Lower leg skin (tissue), 4 donors: ENCODE measurements around the gene DNAI1. TPM values are rescaled to one million over a fixed set of nuclear protein-coding genes. Genes with fewer than 3 reads are reported as not detected.

Experiments used
- DNase-seq, 2 donors: peaks; one replicate each; pipeline ENCODE4 v3.0.0-alpha.2; 2019; ENCODE audit warnings: low spot score in 2 of 2
- H3K4me3 ChIP-seq: fragments of 200-600 bp; sonication (generic); 2 replicates; pipeline ENCODE4 v1.5.1; 2017; ENCODE audit warnings: mild to moderate bottlenecking, low read depth; ENCODE audit not compliant: poor library complexity, severe bottlenecking
- POLR2A ChIP-seq, 2 donors: fragments of 450-650 bp; IDR thresholded peaks; one replicate each; pipeline ENCODE4 v1.6.1; 2016 to 2017; ENCODE audit warnings: antibody characterized with exemption in 2 of 2, mild to moderate bottlenecking in 1 of 2, moderate library complexity in 1 of 2
- WGBS, 2 donors: methylation state at CpG; one replicate each; pipeline ENCODE4 v1.1.5; 2018; 5-methylcytosine and 5-hydroxymethylcytosine counted together
- intact Hi-C: fragments of 100-400 bp; cut with DNase I; formaldehyde crosslinking; loops from one replicate; pipeline ENCODE4 v1.15.0; 2023; ENCODE audit warnings: low total_unique reads
- total RNA-seq, 4 donors: library from RNA; depleted of rRNA; stranded (reverse); fragments of >200 nt; gene quantifications; one replicate each; pipeline ENCODE4 v1.1.0, GENCODE V29; 2016
- TF ChIP-seq, protein P1 (sequence below), 3 donors: fragments of 450-650 bp; IDR thresholded peaks; one replicate each; pipeline ENCODE4 v1.5.1; 2016; ENCODE audit warnings: antibody characterized with exemption in 3 of 3, mild to moderate bottlenecking in 3 of 3, moderate library complexity in 2 of 3

Gene DNAI1
- total RNA-seq, 4 donors from 2014 or later: not detected

DNA sequence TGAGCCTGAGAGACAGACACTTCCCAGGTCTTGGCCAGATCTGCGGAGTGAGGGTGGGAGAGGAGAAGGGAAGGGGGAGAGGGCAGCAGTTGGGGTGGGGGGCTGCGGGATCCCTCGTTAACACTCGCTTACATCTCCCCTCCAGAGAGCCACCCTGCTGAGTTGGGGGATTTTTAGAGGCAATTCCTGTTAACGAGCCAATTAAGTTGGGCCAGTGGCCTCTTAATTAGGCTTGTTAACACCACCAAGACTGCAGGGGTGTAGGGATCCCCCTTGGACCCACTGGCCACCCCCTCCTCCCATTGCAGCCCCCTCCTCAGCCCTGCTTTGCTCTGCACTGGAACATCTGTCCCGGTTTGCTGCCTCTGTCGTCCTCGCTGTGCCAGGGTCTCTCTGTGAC, 107.3 kb downstream of the DNAI1 start:
- 77 to 80% methylated on average over 8 of the region's 8 CpGs for WGBS, 2 donors
- TF ChIP-seq, protein P1, sequence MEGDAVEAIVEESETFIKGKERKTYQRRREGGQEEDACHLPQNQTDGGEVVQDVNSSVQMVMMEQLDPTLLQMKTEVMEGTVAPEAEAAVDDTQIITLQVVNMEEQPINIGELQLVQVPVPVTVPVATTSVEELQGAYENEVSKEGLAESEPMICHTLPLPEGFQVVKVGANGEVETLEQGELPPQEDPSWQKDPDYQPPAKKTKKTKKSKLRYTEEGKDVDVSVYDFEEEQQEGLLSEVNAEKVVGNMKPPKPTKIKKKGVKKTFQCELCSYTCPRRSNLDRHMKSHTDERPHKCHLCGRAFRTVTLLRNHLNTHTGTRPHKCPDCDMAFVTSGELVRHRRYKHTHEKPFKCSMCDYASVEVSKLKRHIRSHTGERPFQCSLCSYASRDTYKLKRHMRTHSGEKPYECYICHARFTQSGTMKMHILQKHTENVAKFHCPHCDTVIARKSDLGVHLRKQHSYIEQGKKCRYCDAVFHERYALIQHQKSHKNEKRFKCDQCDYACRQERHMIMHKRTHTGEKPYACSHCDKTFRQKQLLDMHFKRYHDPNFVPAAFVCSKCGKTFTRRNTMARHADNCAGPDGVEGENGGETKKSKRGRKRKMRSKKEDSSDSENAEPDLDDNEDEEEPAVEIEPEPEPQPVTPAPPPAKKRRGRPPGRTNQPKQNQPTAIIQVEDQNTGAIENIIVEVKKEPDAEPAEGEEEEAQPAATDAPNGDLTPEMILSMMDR (IDR thresholded peaks at IDR 0.05): no peak
- TF ChIP-seq POLR2A (IDR thresholded peaks at IDR 0.05): no peak

DNA sequence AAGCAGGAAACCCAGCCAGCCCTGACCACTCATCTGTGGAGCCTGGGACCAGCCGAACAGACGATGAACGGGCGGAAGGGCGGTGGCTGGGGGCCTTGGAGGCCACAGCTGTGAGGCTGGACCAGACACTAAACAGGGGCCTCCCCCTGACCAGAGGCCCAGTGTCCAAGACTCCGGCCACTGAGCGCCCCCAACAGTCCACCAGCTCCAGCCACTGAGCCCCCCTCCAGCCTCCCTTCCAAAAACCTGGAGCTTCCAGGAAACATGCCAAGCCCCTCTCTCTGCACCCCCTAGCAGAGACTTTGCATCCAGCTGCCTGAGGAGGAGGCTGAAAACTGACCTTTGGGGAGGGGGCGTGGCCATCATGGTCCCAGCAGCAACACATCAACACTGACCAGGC, 107.7 kb downstream of the DNAI1 start:
- WGBS, 2 donors: 88 to 89% methylated on average over 5 to 8 of the region's 8 CpGs
- DNase-seq: no peak
- intact Hi-C loops: no loop called here
- H3K4me3 ChIP-seq: no peak overlapping the region
- no peak for TF ChIP-seq POLR2A (IDR thresholded peaks at IDR 0.05)
- TF ChIP-seq, protein P1 (IDR thresholded peaks at IDR 0.05): no peak

More for the DNA sequence above, 107.3 kb downstream of the DNAI1 start:
- DNase-seq: no peak
- no peak overlapping the region for H3K4me3 ChIP-seq
- intact Hi-C loops: no loop called here

DNA sequence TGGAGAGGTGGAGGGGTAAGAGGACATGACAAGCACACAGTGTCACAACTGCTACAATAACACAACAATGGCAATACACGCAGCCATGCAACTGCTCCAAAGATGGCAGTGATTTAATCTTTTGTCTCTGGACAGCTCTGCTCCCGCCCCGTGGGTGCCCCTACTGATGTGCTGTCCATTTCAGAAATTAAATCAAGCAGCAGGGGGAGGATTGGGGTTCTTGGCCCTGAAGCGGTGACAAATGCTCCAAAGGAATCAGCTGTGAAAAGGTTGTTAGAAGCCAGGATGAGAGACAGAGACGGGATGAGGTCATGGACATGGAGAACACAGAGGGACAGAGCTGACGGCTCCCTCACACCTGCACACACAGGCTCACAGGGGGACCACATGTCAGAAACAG, 108.4 kb downstream of the DNAI1 start:
- H3K4me3 ChIP-seq: no peak overlapping the region
- 82 to 92% methylated on average over 6 of the region's 6 CpGs for WGBS, 2 donors
- no peak for DNase-seq
- intact Hi-C loops: no loop called here
- TF ChIP-seq, protein P1 (IDR thresholded peaks at IDR 0.05): no peak
- TF ChIP-seq POLR2A (IDR thresholded peaks at IDR 0.05): no peak

DNA sequence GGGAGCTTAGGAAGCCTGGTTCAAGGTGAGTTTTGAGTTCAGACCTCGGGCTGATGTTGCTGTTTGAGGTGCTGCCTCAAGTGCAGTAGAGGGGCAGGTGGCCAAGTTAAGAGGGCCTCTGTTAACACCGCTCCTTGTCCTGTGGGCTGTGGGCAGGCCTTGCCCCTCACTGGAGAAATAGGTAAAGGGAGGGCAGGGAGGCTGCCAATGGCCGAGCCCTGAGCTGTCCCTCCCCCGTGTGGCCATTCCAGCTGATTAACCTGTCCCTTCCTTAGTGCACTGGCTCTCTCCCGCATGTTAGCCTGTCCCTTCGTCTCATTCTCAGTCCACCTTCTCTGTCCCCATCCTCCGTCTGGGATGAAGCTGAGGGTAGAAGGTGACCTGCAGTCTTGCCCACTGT, 109.5 kb downstream of the DNAI1 start:
- intact Hi-C loops: no loop called here
- H3K4me3 ChIP-seq: no peak overlapping the region
- WGBS, 2 donors: 86 to 89% methylated on average over 6 to 7 of the region's 7 CpGs
- TF ChIP-seq POLR2A (IDR thresholded peaks at IDR 0.05): no peak
- TF ChIP-seq, protein P1 (IDR thresholded peaks at IDR 0.05): no peak
- DNase-seq: no peak

DNA sequence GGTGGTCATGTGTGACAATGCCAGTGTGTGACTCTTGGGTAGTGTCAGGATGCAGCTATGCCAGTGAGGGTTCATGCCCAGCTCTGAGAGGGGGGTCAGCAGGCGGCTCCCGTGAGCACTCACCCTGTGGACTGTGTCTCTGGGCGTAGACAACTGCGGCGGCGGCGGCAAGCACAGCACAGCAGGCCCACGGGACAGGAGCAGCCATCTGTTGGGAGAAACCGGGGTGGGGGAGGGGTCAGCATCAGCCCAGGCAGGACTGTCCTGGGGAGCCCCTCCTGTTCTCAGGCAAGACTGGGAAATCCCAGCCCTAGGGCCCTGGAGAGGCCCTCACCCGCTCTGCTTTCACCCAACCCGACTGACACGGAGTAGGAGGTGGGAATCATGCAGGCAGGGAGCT, 110.2 kb downstream of the DNAI1 start:
- TF ChIP-seq, protein P1 (IDR thresholded peaks at IDR 0.05): no peak
- no peak for TF ChIP-seq POLR2A (IDR thresholded peaks at IDR 0.05)
- DNase-seq: no peak
- intact Hi-C loops: no loop called here
- no peak overlapping the region for H3K4me3 ChIP-seq
- WGBS, 2 donors: 76 to 81% methylated on average over 12 of the region's 12 CpGs

DNA sequence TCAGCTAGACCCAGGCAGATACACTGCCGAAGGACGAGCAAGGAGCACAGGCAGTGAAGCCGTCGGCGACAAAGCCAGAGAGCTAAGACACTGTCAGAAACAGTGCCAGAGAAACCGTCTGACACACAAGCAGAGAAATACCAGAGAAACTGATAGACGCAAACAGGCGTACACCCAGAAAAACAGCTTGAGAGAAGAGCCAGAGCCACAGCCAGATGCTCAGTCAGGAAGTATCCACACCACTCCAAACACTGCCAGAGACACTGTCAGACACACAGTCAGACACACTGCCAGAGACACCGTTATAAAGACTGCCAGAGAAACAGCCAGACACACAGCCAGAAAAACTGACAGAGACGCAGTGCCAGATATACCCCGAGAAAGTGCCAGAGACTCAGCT, 111.8 kb downstream of the DNAI1 start:
- TF ChIP-seq, protein P1 (IDR thresholded peaks at IDR 0.05): no peak
- TF ChIP-seq POLR2A (IDR thresholded peaks at IDR 0.05): no peak
- intact Hi-C loops: no loop called here
- no peak overlapping the region for H3K4me3 ChIP-seq
- DNase-seq: no peak
- WGBS, 2 donors: 63 to 64% methylated on average over 11 of the region's 11 CpGs
